Measurements from ENCODE around the gene SCN1A.

SCN1A gene

GRCh38 chr2:166158546-166158945 is 30.7 kb upstream of the SCN1A start:
- DNase-seq (ENCODE audit: low read depth) = no peak
- in situ Hi-C loops (cut with HindIII; ENCODE audit: low sequenced_read_pairs) = no loop called here
- TF ChIP-seq CTCF (IDR thresholded peaks at IDR 0.05; ENCODE audit: low read depth, low read length, missing control alignments) = no peak
- no peak overlapping the region for H3K4me3 ChIP-seq (ENCODE audit: low read depth, low read length)

- DNase-seq (ENCODE audit: low read depth) = no peak
- TF ChIP-seq CTCF (IDR thresholded peaks at IDR 0.05; ENCODE audit: low read depth, low read length, missing control alignments) = no peak
- no peak overlapping the region for H3K4me3 ChIP-seq (ENCODE audit: low read depth, low read length)
- in situ Hi-C loops (cut with HindIII; ENCODE audit: low sequenced_read_pairs) = no loop called here
Measured at GRCh38 chr2:166157578-166157977, 29.8 kb upstream of the SCN1A start.

GRCh38 chr2:166156985-166157490 is 29.2 kb upstream of the SCN1A start:
- no peak overlapping the region for H3K4me3 ChIP-seq (ENCODE audit: low read depth, low read length)
- in situ Hi-C loops (cut with HindIII; ENCODE audit: low sequenced_read_pairs) = no loop called here
- DNase-seq (ENCODE audit: low read depth) = no peak
- no peak for TF ChIP-seq CTCF (IDR thresholded peaks at IDR 0.05; ENCODE audit: low read depth, low read length, missing control alignments)

GRCh38 chr2:166155589-166155988 is 27.8 kb upstream of the SCN1A start:
- in situ Hi-C loops (cut with HindIII; ENCODE audit: low sequenced_read_pairs) = no loop called here
- no peak overlapping the region for H3K4me3 ChIP-seq (ENCODE audit: low read depth, low read length)
- DNase-seq (ENCODE audit: low read depth) = no peak
- TF ChIP-seq CTCF (IDR thresholded peaks at IDR 0.05; ENCODE audit: low read depth, low read length, missing control alignments) = no peak

- DNase-seq (ENCODE audit: low read depth) = no peak
- no peak for TF ChIP-seq CTCF (IDR thresholded peaks at IDR 0.05; ENCODE audit: low read depth, low read length, missing control alignments)
- H3K4me3 ChIP-seq (ENCODE audit: low read depth, low read length) = no peak overlapping the region
- in situ Hi-C loops (cut with HindIII; ENCODE audit: low sequenced_read_pairs) = no loop called here
Measured at GRCh38 chr2:166154685-166155338, 27.0 kb upstream of the SCN1A start.

- TF ChIP-seq CTCF (IDR thresholded peaks at IDR 0.05; ENCODE audit: low read depth, low read length, missing control alignments) = no peak
- no peak overlapping the region for H3K4me3 ChIP-seq (ENCODE audit: low read depth, low read length)
- in situ Hi-C loops (cut with HindIII; ENCODE audit: low sequenced_read_pairs) = no loop called here
Measured at GRCh38 chr2:166152064-166152463, 24.2 kb upstream of the SCN1A start.

More at GRCh38 chr2:166152064-166152463, 24.2 kb upstream of the SCN1A start:
- no peak for DNase-seq (ENCODE audit: low read depth)

All from astrocyte of the cerebellum (primary cell).